ENCODE results near the gene TGFBI.

Gene TGFBI

DNA sequence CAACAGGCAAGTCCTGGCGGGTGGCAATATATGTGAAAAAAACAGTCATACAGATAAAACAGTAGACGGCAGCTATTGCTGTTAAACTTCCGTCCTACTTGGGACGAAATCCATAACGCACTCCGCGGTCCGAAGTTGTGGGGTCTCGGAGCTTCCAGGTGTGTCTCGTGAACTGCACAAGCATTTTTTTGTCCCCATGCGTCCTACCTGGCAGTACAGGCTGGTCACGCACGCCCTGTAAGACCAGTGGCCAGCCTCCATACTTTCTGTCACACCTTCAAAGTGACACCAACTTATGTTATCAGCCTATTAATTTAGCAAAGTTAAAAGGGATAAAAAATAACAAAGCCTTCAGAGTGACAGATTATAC is 51.3 kb downstream of the TGFBI start:
- no peak for DNase-seq (ENCODE audit: low read depth)
- peak overlapping the region; percentile 48 for H3K4me3 ChIP-seq (ENCODE audit: low read depth, low read length)

DNA sequence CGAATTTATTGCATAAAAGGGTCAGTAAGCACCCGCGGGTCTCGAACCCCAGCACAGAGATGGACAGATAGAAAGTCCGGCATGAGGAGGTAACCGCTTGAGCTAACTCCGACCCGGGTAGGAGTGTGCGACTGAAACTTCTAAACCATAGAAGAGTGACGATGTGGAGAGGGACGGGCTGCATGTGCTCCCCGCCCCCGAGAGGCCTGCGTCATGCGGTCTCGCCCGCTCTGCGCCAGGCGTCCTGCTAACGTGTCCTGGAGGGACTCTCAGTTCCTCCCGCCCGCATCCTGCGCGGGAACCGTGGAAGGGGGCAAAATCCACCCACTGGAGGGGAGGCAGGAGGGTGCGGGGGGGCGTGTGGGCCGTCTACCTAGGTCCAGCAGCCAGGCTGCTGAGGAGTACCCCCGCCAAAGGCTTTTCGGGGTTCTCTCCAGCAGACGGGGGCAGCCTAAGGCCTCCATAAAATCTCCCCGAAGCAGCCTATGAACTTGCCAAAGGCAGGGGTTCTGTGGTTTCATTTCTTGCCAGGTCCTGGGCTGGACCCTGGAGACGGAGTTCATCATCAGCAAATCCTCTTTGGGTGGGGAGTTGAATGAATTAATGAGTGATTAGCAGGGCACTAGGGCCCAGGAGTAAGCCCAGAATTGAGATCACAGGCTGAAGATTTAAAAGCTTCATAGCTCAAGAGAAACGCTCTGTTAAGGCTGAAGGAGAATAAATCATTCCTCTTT is 51.9 kb downstream of the TGFBI start:
- H3K4me3 ChIP-seq (ENCODE audit: low read depth, low read length), result peak overlapping the region; percentile 48
- peak; percentile 64 for DNase-seq (ENCODE audit: low read depth)

- H3K4me3 ChIP-seq (ENCODE audit: low read depth, low read length), result no peak overlapping the region
- DNase-seq (ENCODE audit: low read depth), result no peak
Measured at GRCh38 chr5:136081217-136081591, 52.4 kb downstream of the TGFBI start.

DNA sequence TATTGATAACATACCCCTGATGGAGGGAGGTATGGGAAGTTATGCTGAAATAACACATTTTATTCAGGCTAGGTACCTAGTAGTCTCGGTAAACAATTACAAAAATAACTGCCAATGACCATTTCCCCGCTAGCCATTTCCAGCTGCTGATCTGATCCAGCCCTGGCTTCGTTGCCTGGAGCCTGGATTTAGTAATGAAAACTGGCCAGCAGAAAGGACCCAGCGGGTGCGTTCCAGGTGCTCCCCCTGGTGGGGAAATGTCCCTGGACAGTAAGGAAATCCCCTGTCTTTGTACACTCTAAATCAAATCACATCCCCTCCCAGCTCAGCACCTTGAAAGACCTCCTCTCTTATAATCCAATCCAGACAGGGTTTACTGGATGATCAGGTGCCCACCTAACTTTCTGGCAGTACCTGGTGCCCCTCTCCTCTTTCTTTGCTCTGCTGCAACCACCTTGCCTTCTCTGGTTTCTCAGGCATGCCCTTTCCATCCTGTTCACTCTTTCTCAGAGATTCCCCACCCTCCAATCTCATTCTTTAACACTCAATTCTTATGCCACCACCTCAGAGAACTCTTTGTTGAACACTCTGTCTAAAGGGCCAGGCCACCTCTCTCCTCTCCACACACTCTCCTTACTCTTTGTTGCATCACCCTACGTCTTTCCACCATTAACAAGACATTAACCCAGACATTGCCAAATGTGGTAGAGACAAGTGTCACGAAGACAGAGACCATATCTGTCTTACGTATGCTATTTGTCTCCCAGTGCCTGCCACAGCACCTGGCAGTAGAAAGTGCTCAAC is 53.8 kb downstream of the TGFBI start:
- no peak for DNase-seq (ENCODE audit: low read depth)
- H3K4me3 ChIP-seq (ENCODE audit: low read depth, low read length), result no peak overlapping the region

- H3K4me3 ChIP-seq (ENCODE audit: low read depth, low read length), result no peak overlapping the region
- no peak for DNase-seq (ENCODE audit: low read depth)
Measured at GRCh38 chr5:136084698-136085097, 55.9 kb downstream of the TGFBI start.

DNA sequence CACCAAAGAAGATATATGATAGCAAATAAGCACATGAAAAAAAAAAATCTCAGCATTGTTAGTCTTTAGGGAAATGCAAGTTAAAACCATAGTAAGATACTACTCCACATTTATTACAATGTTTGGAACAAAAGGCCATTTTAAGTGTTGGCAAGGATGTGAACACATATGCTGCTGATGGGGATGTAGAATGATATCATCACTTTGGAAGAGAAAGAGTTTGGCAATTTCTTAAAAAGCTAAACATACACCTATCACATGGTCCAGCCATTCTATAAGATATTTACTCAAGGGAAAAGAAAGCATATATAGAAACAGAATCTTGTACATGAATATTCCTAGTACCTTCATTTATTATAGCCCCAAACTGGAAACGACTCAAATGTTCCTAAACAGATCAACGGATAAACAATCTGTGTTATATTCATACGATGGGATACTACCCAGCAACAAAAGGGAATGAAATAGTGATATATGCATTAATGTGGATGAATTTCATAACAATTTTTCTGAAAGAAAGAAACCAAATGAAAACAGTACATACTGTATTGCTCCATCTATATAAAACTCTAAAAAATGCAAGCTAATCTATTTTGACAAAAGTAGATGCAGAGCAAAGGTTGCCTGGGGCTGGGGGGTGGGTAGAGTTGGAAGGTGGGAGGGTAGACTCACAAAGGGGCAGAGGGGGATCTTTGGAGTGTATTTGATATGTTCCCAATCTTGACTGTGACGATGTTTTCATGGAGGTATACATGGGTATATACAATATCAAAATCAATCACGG is 58.2 kb downstream of the TGFBI start:
- DNase-seq (ENCODE audit: low read depth), result no peak

GRCh38 chr5:136087961-136088871 is 59.4 kb downstream of the TGFBI start:
- H3K4me3 ChIP-seq (ENCODE audit: low read depth, low read length), result no peak overlapping the region
- peak; percentile 49 for DNase-seq (ENCODE audit: low read depth)

More for the DNA sequence above, 58.2 kb downstream of the TGFBI start:
- no peak overlapping the region for H3K4me3 ChIP-seq (ENCODE audit: low read depth, low read length)

- no peak for DNase-seq (ENCODE audit: low read depth)
- no peak overlapping the region for H3K4me3 ChIP-seq (ENCODE audit: low read depth, low read length)
Measured at GRCh38 chr5:136089791-136090190, 61.0 kb downstream of the TGFBI start.

DNA sequence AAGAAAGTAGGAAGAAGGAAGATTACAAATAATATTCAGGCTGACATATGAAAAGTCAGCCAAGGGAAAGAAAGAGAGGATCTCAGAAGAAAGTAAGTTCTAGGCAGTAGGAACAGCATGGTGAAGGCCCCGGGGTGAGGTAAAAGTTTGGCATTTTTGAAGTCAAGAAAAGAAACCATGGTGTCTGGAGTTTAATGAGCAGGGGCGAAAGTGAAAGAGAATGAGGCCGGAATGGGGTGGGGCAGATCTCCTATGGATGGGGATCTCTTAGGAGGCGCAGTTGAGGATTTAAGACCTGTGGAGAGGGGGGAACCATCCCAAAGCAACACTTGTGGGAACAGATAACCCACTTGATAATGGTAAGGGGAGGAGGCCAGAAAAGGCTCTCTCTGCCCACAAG is 61.5 kb downstream of the TGFBI start:
- no peak overlapping the region for H3K4me3 ChIP-seq (ENCODE audit: low read depth, low read length)
- no peak for DNase-seq (ENCODE audit: low read depth)

GRCh38 chr5:136094189-136094912 is 65.6 kb downstream of the TGFBI start:
- DNase-seq (ENCODE audit: low read depth), result no peak
- no peak overlapping the region for H3K4me3 ChIP-seq (ENCODE audit: low read depth, low read length)

DNA sequence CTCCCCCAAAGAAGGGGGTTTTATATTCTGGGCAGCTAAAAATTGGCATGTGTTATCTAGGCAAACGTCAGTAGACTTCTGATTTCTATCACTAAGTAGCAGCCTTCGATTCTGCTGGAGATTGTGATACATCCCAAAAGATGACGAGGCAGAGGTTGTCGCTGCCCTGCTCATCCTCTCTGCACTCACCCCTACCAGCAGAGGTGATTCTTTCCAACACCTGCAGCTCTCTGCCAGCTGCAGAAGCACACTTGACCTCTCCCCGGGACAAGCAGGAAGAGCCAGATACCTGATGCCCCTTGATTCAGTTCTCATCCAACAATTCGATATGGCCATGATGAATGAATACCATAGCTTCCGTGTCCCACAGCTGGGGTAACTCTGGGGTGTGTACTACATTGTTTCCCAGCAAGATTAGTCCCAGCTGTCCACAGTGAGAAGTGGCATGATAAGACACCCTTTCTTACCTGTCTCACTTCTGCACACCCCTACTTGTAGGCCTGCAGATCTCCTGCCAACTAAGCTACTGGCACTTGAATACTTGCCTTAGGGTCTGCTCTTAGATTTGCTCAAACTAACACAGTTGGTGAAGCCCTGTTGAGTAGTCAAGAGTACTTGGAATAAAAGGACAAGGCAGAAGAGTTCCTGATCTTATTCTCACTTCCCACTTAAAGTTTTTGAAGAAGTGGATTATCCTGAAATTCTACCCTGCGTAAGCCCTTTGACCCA is 66.3 kb downstream of the TGFBI start:
- no peak for DNase-seq (ENCODE audit: low read depth)
- no peak overlapping the region for H3K4me3 ChIP-seq (ENCODE audit: low read depth, low read length)

DNA sequence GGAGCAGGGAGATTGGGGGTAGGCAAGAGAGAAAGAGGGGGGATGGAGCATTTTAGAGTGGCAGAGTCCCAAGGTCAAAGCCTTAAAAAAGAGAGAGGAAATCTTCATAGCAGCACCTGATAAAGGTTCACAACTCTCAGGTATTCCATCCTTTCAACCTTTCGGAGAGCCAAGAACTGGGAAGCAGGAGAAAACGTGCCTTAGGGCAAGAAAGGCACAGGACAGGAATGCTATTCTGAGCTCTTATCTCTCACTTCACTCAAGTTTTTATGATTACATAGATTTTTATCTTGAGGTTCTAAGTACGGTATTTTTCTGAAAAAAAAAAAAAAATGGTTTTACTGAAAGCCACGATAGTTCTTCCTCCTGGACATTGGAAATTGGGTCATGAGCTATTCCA is 69.4 kb downstream of the TGFBI start:
- no peak overlapping the region for H3K4me3 ChIP-seq (ENCODE audit: low read depth, low read length)
- no peak for DNase-seq (ENCODE audit: low read depth)

GRCh38 chr5:136099870-136100269 is 71.1 kb downstream of the TGFBI start:
- H3K4me3 ChIP-seq (ENCODE audit: low read depth, low read length), result no peak overlapping the region
- no peak for DNase-seq (ENCODE audit: low read depth)

DNA sequence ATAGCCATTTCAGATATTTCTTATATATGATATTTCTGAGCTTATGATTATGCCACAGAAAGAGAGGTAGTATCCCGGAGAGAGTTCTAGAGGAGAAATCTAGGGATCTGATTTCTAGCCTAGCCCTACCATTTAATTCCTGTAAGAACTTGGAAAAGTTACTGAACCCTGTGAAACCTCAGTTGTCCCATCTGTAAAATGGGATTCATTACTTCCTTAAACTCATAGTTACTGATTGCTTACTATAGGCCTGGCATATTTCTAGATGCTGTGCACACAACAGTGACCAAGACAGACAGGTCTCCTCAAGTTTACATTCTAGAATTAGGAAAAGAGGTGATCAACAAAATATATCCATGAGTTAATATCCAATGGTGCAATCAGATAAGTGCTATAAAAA is 73.1 kb downstream of the TGFBI start:
- DNase-seq (ENCODE audit: low read depth), result no peak
- no peak overlapping the region for H3K4me3 ChIP-seq (ENCODE audit: low read depth, low read length)

DNA sequence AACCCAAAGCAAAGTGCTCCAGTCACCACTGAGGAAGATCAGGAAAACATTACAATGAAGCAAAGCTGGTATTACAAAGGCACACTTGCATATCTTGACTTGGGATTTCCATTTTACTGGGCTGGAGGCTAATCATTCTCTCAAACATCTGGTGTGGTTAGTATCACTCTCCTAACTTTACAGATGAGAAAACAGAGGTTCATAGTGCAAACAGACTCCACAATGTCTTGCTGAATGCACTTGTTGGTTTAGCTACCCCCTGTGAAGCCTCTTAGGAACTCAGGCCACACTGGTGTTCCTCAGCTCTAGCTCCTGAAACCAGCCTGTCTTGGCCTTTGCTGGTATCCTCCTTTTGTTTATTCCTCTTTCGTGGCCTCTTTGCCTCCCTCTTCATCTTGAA is 74.3 kb downstream of the TGFBI start:
- DNase-seq (ENCODE audit: low read depth), result no peak
- no peak overlapping the region for H3K4me3 ChIP-seq (ENCODE audit: low read depth, low read length)

- DNase-seq (ENCODE audit: low read depth), result no peak
- H3K4me3 ChIP-seq (ENCODE audit: low read depth, low read length), result no peak overlapping the region
Measured at GRCh38 chr5:136104306-136104965, 75.6 kb downstream of the TGFBI start.

DNA sequence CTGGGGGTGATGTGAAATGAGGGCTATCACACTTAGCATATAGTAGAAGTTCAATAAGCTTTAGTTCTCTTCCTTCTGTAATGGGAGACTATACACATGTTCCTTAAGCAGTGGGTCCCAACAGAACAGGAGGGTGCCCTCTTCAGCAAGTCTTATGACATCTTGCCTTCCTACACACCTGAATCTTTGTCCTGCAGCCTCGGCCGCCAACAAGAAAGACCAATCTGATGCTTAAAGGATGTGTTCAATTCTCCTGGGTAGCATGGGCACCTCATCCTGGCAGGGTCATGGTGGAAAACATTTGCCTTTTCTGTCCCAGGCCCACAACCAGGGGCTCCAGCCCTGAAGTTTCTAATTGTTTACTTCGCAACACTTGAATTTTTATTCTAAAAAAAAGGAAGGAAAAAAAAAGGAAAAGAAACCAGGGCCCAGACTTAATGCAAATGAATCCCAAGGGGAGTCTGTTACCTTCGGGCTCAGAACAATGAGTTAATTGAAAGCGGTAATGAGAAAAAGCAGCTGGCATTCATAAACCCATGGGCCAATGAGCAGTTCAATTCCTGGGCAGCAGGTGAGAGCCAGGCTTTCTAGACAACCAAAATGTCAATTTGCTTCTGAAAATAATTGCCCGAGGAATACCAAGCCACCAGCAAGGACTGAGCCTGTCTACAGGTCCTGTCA is 77.7 kb downstream of the TGFBI start:
- no peak overlapping the region for H3K4me3 ChIP-seq (ENCODE audit: low read depth, low read length)
- DNase-seq (ENCODE audit: low read depth), result no peak

Data from skeletal muscle cell (primary cell).